HG02981 (cell line): Measurements from ENCODE around the gene SP4.

Experiments used
- ATAC-seq: cut with Tn5 transposase; IDR thresholded peaks from one replicate; pipeline ENCODE4 v1.9.1; 2021; ENCODE audit warnings: mild to moderate bottlenecking, moderate library complexity; ENCODE audit not compliant: unreplicated experiment

Gene SP4

DNA sequence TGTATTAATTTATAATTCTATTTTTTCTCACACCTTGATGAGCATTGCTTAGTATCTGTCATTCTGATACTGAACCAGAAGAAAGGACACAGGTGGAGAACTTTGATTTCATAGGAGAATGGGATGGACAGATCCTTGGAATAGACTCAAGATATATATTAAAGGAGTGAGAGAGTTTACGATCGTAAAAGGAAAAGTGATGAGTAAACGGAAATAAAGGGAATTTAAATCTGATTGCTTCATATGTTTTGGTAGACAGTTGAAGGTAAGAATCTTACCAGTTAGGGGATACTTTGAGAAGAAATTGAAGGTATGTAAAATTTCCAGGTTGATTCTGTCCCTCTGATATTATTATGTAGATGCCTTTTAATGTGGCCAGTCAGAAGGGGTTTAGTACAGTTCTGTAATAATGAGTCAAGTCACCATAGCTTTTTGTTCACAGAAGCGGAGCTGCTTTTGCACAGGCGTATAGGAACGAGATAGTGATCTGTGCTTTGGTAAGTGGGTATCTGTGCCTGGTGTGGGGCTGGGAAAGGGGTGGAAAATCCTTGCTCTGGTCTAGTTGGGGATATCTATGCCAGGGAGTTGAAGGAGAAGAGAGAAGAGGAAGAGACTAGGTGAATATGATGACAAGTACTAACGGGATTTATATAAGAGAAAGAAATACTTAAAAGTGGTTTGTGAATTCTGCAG lies 15.4 kb downstream of the SP4 start:
- ATAC-seq: no peak

DNA sequence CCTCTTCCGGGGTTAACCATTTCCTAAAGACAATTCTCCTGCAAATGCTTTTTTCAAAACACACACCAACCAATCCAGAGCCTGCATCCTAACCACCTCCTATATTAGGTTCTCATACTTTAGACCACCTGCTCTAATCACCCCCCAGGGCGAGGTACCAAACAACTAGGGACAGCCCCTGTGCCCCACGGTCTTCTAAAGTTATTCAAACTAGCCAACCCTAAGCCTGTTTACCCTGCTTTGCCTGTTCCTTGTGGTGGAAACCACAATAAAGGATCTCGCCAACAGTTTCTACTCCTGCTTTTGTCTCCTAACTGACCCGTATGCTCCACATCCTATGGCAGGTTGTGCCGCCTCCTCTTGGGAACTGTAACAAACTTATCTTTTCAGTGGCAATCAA lies 21.1 kb downstream of the SP4 start:
- ATAC-seq: no peak

GRCh38 chr7:21450076-21450475 lies 22.2 kb downstream of the SP4 start:
- no peak for ATAC-seq

DNA sequence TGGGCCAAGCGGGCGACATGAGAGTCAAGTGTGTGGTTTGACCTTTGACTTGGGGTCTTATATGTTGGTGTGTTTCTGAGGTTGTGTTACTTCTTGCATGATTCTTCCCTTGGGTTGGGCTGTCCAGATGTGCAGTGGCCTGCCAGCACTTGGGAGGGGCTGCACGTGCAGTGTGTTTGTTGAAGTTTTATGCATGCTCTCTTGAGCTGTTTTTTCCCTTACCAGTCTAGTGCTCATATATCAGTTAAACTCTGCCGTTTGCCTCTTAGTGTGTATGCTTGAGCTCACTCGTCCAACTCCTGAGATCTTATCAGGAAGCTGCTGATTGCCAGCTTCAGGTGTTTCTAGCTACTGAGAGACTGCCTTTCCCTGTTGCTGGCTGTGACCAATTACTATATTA lies 23.1 kb downstream of the SP4 start:
- ATAC-seq: no peak

DNA sequence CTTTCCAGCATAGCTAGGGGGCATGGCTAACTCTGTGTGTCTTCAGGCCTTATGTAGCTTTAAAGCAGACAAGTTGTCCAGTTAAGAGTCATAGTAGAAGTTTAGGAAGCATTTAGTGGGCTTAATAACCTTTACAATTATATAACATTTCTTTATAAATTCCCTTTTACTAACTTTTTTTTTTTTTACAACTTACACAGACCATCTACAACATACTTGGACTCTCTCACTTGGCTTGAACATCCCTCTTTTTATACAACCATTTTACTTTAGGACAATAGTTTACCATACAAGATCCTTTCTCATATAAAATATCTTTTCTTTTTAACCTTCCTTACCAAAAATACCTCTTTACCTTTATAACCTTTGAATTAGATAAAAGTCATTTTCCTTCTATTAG lies 26.3 kb downstream of the SP4 start:
- ATAC-seq: no peak

GRCh38 chr7:21454906-21455305 lies 27.0 kb downstream of the SP4 start:
- no peak for ATAC-seq

- ATAC-seq: no peak
Measured at GRCh38 chr7:21461282-21461681, 33.4 kb downstream of the SP4 start.

GRCh38 chr7:21462081-21462480 lies 34.2 kb downstream of the SP4 start:
- no peak for ATAC-seq

DNA sequence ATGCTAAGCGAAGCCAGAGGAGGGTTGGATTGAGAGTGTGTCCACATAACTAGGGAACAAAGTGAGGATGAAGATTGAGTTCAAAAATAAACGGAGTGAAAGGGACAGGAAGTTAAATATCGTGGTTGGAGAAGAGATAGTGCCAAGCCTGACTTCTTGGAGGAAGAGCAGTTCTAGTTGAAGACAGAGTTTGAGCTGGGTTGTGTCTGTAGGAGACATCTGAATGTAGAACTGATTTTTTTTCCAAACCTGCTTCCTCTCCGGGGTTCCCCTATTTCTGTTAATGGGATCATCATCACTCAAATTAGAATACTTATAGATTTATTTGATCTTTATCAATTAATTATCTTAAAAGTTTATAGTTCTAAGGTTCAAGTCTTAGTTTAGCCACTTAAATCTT lies 35.6 kb downstream of the SP4 start:
- ATAC-seq: no peak

GRCh38 chr7:21468969-21469368 lies 41.1 kb downstream of the SP4 start:
- no peak for ATAC-seq

- no peak for ATAC-seq
Measured at GRCh38 chr7:21469894-21470293, 42.0 kb downstream of the SP4 start.

- no peak for ATAC-seq
Measured at GRCh38 chr7:21472029-21472428, 44.1 kb downstream of the SP4 start.

GRCh38 chr7:21476429-21476828 lies 48.5 kb downstream of the SP4 start:
- ATAC-seq: no peak

DNA sequence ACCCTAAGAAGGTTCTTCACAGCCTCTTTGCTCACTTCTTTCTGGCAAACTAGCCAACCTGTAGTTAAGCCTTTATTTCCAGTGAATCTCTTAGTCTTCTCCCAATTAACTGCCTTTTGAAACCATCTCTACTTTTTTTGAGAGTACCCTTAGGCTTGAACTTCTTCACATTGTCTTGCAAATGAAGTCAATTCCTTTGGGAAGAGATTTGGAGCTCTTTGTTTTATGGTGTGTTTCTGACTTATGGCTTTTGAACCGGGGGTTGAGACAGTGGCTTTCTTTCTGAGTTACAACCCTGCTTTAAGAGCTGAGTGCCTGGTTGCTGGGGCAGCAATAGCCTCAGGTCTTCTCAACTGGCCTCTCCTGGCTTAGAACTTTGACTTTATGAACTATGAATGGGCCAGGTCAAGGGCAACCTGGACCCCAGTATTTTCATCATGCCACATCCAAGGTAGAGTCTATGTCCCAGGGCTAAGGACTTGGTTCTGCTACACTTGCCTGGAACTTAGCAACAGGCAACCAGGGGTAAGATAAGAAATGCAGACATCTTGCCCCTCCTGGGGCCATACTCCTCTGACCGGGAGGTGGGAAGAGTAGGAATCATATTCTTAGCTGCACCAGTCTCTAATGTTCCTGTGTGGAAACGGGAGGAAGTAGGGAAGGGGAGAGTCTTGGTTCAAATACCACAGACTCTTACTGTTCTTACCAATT lies 53.0 kb downstream of the SP4 start:
- ATAC-seq: no peak

DNA sequence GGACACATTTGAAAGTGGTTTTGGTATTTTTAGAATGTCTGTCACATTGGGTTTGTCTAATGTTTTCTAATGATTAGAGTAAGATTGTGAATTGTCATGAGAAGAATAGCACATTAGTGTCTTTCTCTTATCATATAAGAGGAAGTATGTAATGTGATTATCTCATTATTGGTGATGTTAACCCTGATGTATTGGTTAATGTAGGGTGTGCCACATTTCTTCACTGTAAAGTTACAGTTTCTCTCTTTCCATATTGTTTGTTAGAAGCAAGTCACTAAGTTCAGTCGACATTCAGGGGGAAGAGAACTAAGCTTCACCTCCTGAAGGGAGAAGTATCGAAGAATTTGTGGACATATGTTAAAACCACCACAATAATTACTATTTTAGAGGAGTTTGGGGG lies 58.6 kb downstream of the SP4 start:
- no peak for ATAC-seq

DNA sequence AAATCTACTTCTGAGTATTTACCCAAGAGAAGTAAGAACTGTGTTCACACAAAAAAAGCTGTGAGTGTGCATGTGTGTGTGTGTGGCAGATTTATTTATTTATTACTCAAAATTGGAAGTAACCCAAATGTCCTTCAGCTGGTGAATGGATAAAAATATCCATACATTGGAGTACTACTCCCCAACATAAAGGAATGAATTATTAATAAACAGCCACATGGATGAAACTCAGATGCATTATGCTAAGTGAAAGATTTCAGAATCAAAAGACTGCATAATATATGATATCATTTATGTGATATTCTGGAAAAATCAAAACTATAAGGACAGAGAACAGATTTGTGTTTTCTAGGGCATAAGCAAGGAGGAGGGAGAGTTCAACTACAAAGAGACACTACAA lies 67.8 kb downstream of the SP4 start:
- ATAC-seq: no peak

DNA sequence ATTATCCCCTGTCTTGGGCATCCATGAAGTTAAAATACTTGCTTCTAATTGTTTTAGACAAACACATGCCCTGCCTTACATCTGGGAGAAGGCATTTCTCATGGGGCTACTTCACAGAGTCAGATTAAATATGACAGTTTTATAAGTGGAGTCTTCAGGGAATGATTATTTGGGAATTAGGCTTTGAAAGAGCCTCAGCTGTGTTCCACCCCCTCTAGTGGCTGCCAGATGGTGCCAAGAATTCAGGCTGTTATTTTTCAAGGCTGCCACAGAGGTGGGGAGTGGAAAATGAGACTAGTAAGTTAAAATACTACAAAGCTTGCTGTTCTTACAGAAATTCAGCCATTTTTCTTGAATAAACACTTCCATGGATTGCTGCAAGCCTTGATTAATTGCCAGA lies 69.2 kb downstream of the SP4 start:
- ATAC-seq: no peak

- no peak for ATAC-seq
Measured at GRCh38 chr7:21500117-21500832, 72.4 kb downstream of the SP4 start.

DNA sequence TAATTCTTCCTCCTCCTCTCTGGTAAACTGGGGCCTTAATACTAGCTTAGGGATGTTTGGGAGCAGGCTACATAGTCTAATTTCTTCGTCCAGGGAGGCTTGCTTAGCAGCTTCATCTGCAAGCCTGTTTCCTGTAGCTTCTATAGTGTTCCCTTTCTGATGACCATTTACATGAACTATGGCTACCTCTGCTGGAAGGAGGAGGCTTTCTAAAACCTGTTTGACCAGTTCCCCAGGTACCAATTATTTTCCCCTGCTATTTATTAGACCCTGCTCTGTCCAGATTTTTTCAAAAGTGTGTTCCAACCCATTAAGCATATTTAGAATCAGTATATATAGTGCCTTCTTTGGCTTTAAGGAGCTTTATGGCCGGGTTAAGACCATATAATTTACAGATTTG lies 76.1 kb downstream of the SP4 start:
- no peak for ATAC-seq

GRCh38 chr7:21507627-21508343 lies 79.9 kb downstream of the SP4 start:
- ATAC-seq: no peak

DNA sequence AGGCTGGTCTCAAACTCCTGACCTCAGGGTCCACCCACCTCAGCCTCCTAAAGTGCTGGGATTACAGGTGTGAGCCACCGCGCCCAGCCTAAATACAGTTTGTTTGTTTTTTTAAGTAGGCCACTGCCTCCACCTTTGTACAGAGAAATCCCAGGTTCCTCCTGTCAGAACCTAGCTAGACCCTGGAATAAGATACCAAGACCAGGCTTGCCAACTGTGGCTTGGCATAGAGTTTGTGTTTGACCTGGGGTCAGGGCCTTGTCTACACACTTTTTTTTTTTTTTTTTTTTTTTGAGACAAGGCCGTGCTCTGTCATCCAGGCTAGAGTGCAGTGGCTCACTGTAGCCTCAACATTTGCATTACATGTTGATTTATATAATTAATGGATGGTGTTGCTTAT lies 80.7 kb downstream of the SP4 start:
- ATAC-seq: no peak

GRCh38 chr7:21514062-21514461 lies 86.2 kb downstream of the SP4 start:
- no peak for ATAC-seq
